Heart right ventricle (tissue), 16 donors: Measurements from ENCODE around the gene PLB1. TPM values are rescaled to one million over a fixed set of nuclear protein-coding genes. Genes with fewer than 3 reads are reported as not detected.

Experiments used
- ATAC-seq, 8 donors: fragments of 200-7000 bp; cut with Tn5 transposase; one replicate each; pipeline ENCODE4 v1.9.1; 2020; ENCODE audit warnings: mild to moderate bottlenecking in 8 of 8, moderate library complexity in 8 of 8, moderate number of reproducible peaks in 1 of 8
- DNase-seq, 2 donors: peaks; one replicate each; pipeline ENCODE4 v3.0.0-alpha.2; 2020
- H3K27ac ChIP-seq, 10 donors: fragments of 200-600 bp; sonication (generic) in 2 of 10; one replicate each; pipeline versions ENCODE4 v1.5.0 to v1.8.0; 2020 to 2022; ENCODE audit warnings: mild to moderate bottlenecking in 3 of 10
- H3K27me3 ChIP-seq, 7 donors: fragments of 200-600 bp; one replicate each; pipeline ENCODE4 v1.8.0; 2021 to 2022; ENCODE audit warnings: mild to moderate bottlenecking in 2 of 7
- H3K36me3 ChIP-seq, 9 donors: fragments of 200-600 bp; sonication (generic) in 1 of 9; one replicate each; pipeline versions ENCODE4 v1.5.0 to v1.8.0; 2020 to 2022; ENCODE audit warnings: mild to moderate bottlenecking in 2 of 9
- H3K4me1 ChIP-seq, 9 donors: fragments of 200-600 bp; sonication (generic) in 1 of 9; one replicate each; pipeline versions ENCODE4 v1.5.0 to v1.8.0; 2020 to 2022; ENCODE audit warnings: mild to moderate bottlenecking in 4 of 9
- H3K4me3 ChIP-seq, 10 donors: fragments of 200-600 bp; sonication (generic) in 2 of 10; one replicate each; pipeline versions ENCODE4 v1.5.0 to v1.8.0; 2020 to 2022; ENCODE audit warnings: mild to moderate bottlenecking in 7 of 10, moderate library complexity in 2 of 10
- H3K9me3 ChIP-seq, 11 donors: fragments of 200-600 bp in 10 of 11; sonication (generic) in 2 of 11; one replicate each; pipeline versions ENCODE4 v1.5.0 to v1.8.0; 2013 to 2022; ENCODE audit warnings: mild to moderate bottlenecking in 2 of 11, control low read depth in 1 of 11, moderate library complexity in 1 of 11
- CTCF ChIP-seq, 9 donors: fragments of 200-600 bp; sonication (generic) in 2 of 9; IDR thresholded peaks; one replicate each; pipeline versions ENCODE4 v1.5.0 to v1.8.0; 2021 to 2022; ENCODE audit warnings: antibody characterized with exemption in 9 of 9, mild to moderate bottlenecking in 5 of 9, moderate library complexity in 1 of 9
- WGBS, 2 donors: extraction: QIAGEN DNeasy Blood & Tissue Kit; methylation state at CpG; one replicate each; pipeline ENCODE4 v1.1.7; 2013; ENCODE audit warnings: inconsistent platforms in 1 of 2; 5-methylcytosine and 5-hydroxymethylcytosine counted together
- intact Hi-C, 10 donors: fragments of 100-400 bp; cut with DNase I; formaldehyde crosslinking; loops; one replicate each; pipeline versions ENCODE4 v1.11.1 to v1.14.2; 2022
- polyA plus RNA-seq, 2 donors: library from polyadenylated mRNA; stranded (reverse); fragments of 200-250 nt; gene quantifications; one replicate each; pipeline ENCODE4 v1.2.3, GENCODE V29; 2013
- total RNA-seq, 10 donors: library from RNA; stranded (reverse); fragmentation: NEBNext Ultra II Directional in 3 of 10; extraction: Animal tissue kit (Norgen Biotek cat#: 25700) in 3 of 10; gene quantifications; one replicate each; pipeline versions ENCODE4 v1.2.1 to v1.2.4, GENCODE V29; 2021 to 2023
- donor health status: Arrhythmogenic right ventricular cardiomyopathy.
- donor health status: ischemic (EF 13 %, LVEDD 7.1; RV severe dilation, severe dysfunction).
- donor health status: healthy with polysubstance abuse.
- donor health status: DM: no; HTN: yes; CAD: no.
- donor health status: DM: no; HTN: no; CAD: no.
- donor health status: ischemic (EF 25% LVEDD 6.9; RV normal size, moderate dysfunction).
- donor health status: ischemic (EF 25% LVEDD 5.7; RV mildly dilated, moderate dysfunction).
- donor health status: healthy.
- donor health status: DM: yes; HTN: yes; CAD: no.
- donor health status: Ischemic cardiomyopathy.
- donor health status: ischemic (EF 35%, LVEDD 5.7; RV mildly dilated, moderate dysfunction).
- donor health status: nonischemic (EF 11% LVEDD 7.7; RV severe dilation, severe dysfunction).
- donor health status: DM: yes; HTN: yes; CAD: no.
- donor health status: PGD.
- donor health status: ischemic (EF 29% LVEDD 5.4; RV normal size, mild dysfunction).
- donor health status: nonischemic (EF 23%, LVEDD 6.1; RV moderate dilation, normal function).

PLB1 gene
- total and polyA plus RNA-seq, 12 donors = 0.34 to 6.1 (median 1.4) TPM

DNA sequence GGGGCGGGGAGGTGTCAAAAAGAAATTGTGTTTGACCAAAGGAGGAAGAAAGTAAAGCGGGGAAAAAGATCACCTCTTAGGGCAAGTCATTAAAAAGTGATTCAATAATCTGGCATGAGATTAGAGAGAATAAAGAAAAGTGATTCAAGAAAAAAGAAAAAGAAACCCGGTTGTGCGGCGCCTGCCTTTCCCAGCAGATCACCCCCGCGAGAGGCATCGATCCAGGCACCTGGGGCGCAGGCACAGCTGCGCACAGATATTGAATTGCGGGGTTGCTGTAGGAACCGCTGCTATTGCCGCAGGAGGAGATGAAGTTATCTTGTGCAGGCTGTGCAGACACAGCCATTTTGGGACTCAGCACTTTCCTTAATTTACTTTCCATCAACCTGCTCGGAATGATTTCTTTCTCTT, 71.2 kb downstream of the PLB1 start:
- 1 to 2% methylated on average over 14 of the region's 14 CpGs for WGBS, 2 donors
- Histone ChIP-seq H3K4me1 (peaks cover 0 to 13% (median 4%) of the 10 kb centered on the region in 9 donors), H3K36me3 (no peaks in the 10 kb centered on the region), H3K27me3 (no peaks in the 10 kb centered on the region), H3K9me3 (peaks cover 0 to 9% (median 0%) of the 10 kb centered on the region in 11 donors), H3K4me3 (peak overlapping the region; percentile 36 to 82 (median 61)), H3K27ac (peak overlapping the region in 9 of 10 donors; percentile 34 to 81 (median 61))
- DNase-seq = no peak
- peak in 4 of 9 donors; percentile 15 to 59 (median 48) for TF ChIP-seq CTCF (IDR thresholded peaks at IDR 0.05)
- intact Hi-C loops = loop anchor here in 5 of 10 donors (2.0 to 10.0 kb wide), 4 partner anchors 186 to 248 kb away; partner anchors contain the start of genes PPP1CB (in 1 of the 5) and SPDYA (in 1 of the 5)
- ATAC-seq = peak; percentile 21 to 65 (median 55)

DNA sequence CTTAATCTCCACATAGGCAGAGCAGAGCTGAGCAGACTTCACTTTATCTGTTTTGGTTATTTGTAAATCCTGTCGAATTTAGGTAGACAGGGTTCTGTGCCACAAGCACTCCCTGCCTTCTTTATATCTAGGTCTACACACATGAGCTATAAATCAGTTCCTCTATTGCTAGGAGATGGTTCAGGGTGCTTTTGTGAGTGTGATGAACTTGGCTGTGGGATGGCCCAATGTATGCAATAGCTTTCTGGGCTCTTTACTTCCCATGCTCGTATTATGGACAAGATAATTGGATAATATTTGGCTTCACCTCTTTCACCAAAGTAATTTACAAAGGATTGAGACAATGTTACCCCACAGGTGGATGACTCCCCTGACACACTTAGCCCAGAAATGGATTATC, 72.2 kb downstream of the PLB1 start:
- H3K9me3 ChIP-seq = peaks cover 0 to 9% (median 0%) of the 10 kb centered on the region in 11 donors
- H3K4me1 ChIP-seq = peaks cover 0 to 13% (median 4%) of the 10 kb centered on the region in 9 donors
- no peak overlapping the region for H3K4me3 ChIP-seq
- no peak for TF ChIP-seq CTCF (IDR thresholded peaks at IDR 0.05)
- H3K27ac ChIP-seq = no peak overlapping the region
- DNase-seq (no peak), ATAC-seq (no peak)
- no peaks in the 10 kb centered on the region for H3K36me3 ChIP-seq
- 85 to 91% methylated on average over 2 of the region's 2 CpGs for WGBS, 2 donors
- intact Hi-C loops = loop anchor here in 2 of 10 donors (10.0 kb wide), 2 partner anchors 187 to 247 kb away; partner anchors contain the start of genes PPP1CB (in 1 of the 2) and SPDYA (in 1 of the 2)
- no peaks in the 10 kb centered on the region for H3K27me3 ChIP-seq

- no peak overlapping the region for H3K4me3 ChIP-seq
- peaks cover 0 to 9% (median 0%) of the 10 kb centered on the region in 11 donors for H3K9me3 ChIP-seq
- no peak for TF ChIP-seq CTCF (IDR thresholded peaks at IDR 0.05)
- peaks cover 0 to 13% (median 4%) of the 10 kb centered on the region in 9 donors for H3K4me1 ChIP-seq
- no peaks in the 10 kb centered on the region for H3K27me3 ChIP-seq
- ATAC-seq (no peak), DNase-seq (no peak)
- no peaks in the 10 kb centered on the region for H3K36me3 ChIP-seq
- no peak overlapping the region for H3K27ac ChIP-seq
- intact Hi-C loops = loop anchor here in 2 of 10 donors (10.0 kb wide), 2 partner anchors 186 to 246 kb away; partner anchors contain the start of genes PPP1CB (in 1 of the 2) and SPDYA (in 1 of the 2)
- 52 to 56% methylated on average over 5 of the region's 5 CpGs for WGBS, 2 donors
Observed at GRCh38 chr2:28568533-28568932, 72.7 kb downstream of the PLB1 start.

DNA sequence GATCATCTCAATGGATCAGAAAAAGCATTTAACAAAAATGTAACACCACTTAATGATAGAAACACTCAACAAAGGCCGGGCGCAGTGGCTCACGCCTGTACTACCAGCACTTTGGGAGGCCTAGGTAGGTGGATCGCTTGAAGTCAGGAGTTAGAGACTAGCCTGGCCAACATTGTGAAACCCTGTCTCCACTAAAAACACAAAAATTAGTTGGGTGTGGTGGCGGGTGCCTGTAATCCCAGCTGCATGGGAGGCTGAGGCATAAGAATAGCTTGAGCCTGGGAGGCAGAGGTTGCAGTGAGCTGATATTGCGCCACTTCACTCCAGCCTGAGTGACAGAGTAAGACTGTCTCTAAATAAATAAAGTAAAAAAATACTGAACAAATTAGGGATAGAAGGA, 74.6 kb downstream of the PLB1 start:
- DNase-seq (no peak), ATAC-seq (no peak)
- Histone ChIP-seq H3K4me1 (peaks cover 0 to 13% (median 4%) of the 10 kb centered on the region in 9 donors), H3K27me3 (no peaks in the 10 kb centered on the region), H3K4me3 (no peak overlapping the region), H3K27ac (no peak overlapping the region), H3K9me3 (peaks cover 0 to 9% (median 0%) of the 10 kb centered on the region in 11 donors), H3K36me3 (no peaks in the 10 kb centered on the region)
- TF ChIP-seq CTCF (IDR thresholded peaks at IDR 0.05) = no peak
- intact Hi-C loops = no loop called here
- WGBS, 2 donors = 80 to 94% methylated on average over 6 of the region's 6 CpGs
